Panc1 (cell line): ENCODE measurements around the gene RFXAP. TPM values are rescaled to one million over a fixed set of nuclear protein-coding genes. Genes with fewer than 3 reads are reported as not detected.

ENCODE experiments used
- ATAC-seq: fragments of 200-7000 bp; cut with Tn5 transposase; 2 replicates; pipeline ENCODE4 v1.9.1; 2020; ENCODE audit warnings: mild to moderate bottlenecking, moderate library complexity
- BruUV-seq: library from RNA; stranded (reverse); fragments of 400-500 nt; replicated peaks from 2 replicates; lab custom pipeline; 2021; lab: Mats Ljungman, UMichigan
- CTCF ChIA-PET: fragments of 300-600 bp; sonication (Branson Sonifier 250); formaldehyde crosslinking; loops from one replicate; lab custom pipeline; 2022; ENCODE audit warnings: antibody characterized with exemption; lab: Charles Lee
- POLR2A ChIA-PET: fragments of 300-600 bp; sonication (Branson Sonifier 250); formaldehyde crosslinking; loops from one replicate; lab custom pipeline; 2022; ENCODE audit warnings: antibody characterized with exemption; lab: Charles Lee
- DNase-seq: peaks from one replicate; pipeline ENCODE4 v3.0.0-alpha.2; 2010; ENCODE audit warnings: low read depth, low spot score
- H3K27ac ChIP-seq: 2 replicates; pipeline ENCODE4 v1.5.1; 2011; ENCODE audit warnings: mild to moderate bottlenecking, low read length, inconsistent platforms
- H3K27me3 ChIP-seq: fragments of 200-500 bp; sonication (Bioruptor generic); 2 replicates; pipeline ENCODE4 v1.6.0; 2014; ENCODE audit warnings: low read length, inconsistent platforms; ENCODE audit not compliant: control insufficient read depth, insufficient read depth
- H3K36me3 ChIP-seq: fragments of 200-500 bp; sonication (Bioruptor generic); 2 replicates; pipeline ENCODE4 v1.5.1; 2014; ENCODE audit warnings: inconsistent platforms, mild to moderate bottlenecking, low read length, moderate library complexity; ENCODE audit not compliant: control insufficient read depth, insufficient read depth
- H3K4me1 ChIP-seq: 2 replicates; pipeline ENCODE4 v1.5.1; 2011; ENCODE audit warnings: inconsistent platforms, mild to moderate bottlenecking, low read length, moderate library complexity; ENCODE audit not compliant: control insufficient read depth, insufficient read depth
- H3K4me3 ChIP-seq, 2 experiments: 2 replicates each; pipeline ENCODE4 v1.5.1; 2011 to 2012; ENCODE audit warnings: low read depth in 2 of 2, low read length in 2 of 2, mild to moderate bottlenecking in 2 of 2, inconsistent platforms in 1 of 2, moderate library complexity in 1 of 2
- H3K9me3 ChIP-seq: fragments of 200-500 bp; sonication (Bioruptor generic); 2 replicates; pipeline ENCODE4 v1.5.1; 2014; ENCODE audit warnings: low read depth, mild to moderate bottlenecking, inconsistent platforms, low read length, moderate library complexity; ENCODE audit not compliant: control insufficient read depth, insufficient read depth
- POLR2AphosphoS5 ChIP-seq: IDR thresholded peaks from 2 replicates; pipeline ENCODE4 v1.6.1; 2012; ENCODE audit warnings: mild to moderate bottlenecking, low read depth, low read length, moderate library complexity
- REST ChIP-seq, 2 experiments: IDR thresholded peaks; 2 replicates each; pipeline ENCODE4 v1.6.1; 2011 to 2012; ENCODE audit warnings: low read depth in 2 of 2, control low read depth in 1 of 2, low read length in 1 of 2, mild to moderate bottlenecking in 1 of 2, moderate library complexity in 1 of 2; ENCODE audit not compliant: insufficient read depth in 1 of 2
- SIN3A ChIP-seq: IDR thresholded peaks from 2 replicates; pipeline ENCODE4 v1.6.1; 2012; ENCODE audit warnings: low read depth, mild to moderate bottlenecking, low read length, moderate library complexity, borderline replicate concordance; ENCODE audit not compliant: insufficient read depth
- TCF7L2 ChIP-seq: IDR thresholded peaks from 2 replicates; pipeline ENCODE4 v1.6.1; 2011; ENCODE audit warnings: mild to moderate bottlenecking, low read depth, low read length, inconsistent platforms
- in situ Hi-C: cut with HindIII; loops from 2 replicates; pipeline ENCODE4 v1.10.0; 2016; ENCODE audit warnings: low sequenced_read_pairs, low pct_unique_long_range_greater_than_20kb
- intact Hi-C: fragments of 100-400 bp; cut with micrococcal nuclease; formaldehyde crosslinking; loops from one replicate; pipeline ENCODE4 v1.10.0; 2022; ENCODE audit not compliant: unreplicated experiment
- total RNA-seq: library from RNA; stranded (reverse); gene quantifications from one replicate; pipeline ENCODE4 v1.2.1, GENCODE V29; 2021; ENCODE audit not compliant: unreplicated experiment
- TF ChIP-seq, protein P1 (sequence below): fragments of 450-650 bp; IDR thresholded peaks from 2 replicates; pipeline ENCODE4 v1.5.1; 2017; ENCODE audit warnings: mild to moderate bottlenecking

The RFXAP gene
- total RNA-seq, 1 experiment from 2014 or later = 2.9 TPM

GRCh38 chr13:36840718-36841250 lies 21.8 kb downstream of the RFXAP start:
- ChIA-PET POLR2A (no interaction called here), CTCF (interaction anchor here (0.6 to 1.3 kb wide), 2 partner anchors 123 to 558 kb away, joined by 3 to 5 read pairs; no protein-coding TSS in a partner anchor)
- Histone ChIP-seq H3K27ac (no peak overlapping the region), H3K9me3 (no peaks in the 10 kb centered on the region), H3K4me3 (no peak overlapping the region), H3K27me3 (no peaks in the 10 kb centered on the region), H3K4me1 (no peaks in the 10 kb centered on the region), H3K36me3 (no peaks in the 10 kb centered on the region)
- BruUV-seq = no TSS peak
- TF ChIP-seq TCF7L2 (no peak), POLR2AphosphoS5 (no peak), REST (IDR thresholded peaks at IDR 0.05; ENCODE audit: insufficient read depth in 1 of 2, low read depth in 2 of 2, low read length in 1 of 2) (no peak), SIN3A (no peak)
- TF ChIP-seq, protein P1, sequence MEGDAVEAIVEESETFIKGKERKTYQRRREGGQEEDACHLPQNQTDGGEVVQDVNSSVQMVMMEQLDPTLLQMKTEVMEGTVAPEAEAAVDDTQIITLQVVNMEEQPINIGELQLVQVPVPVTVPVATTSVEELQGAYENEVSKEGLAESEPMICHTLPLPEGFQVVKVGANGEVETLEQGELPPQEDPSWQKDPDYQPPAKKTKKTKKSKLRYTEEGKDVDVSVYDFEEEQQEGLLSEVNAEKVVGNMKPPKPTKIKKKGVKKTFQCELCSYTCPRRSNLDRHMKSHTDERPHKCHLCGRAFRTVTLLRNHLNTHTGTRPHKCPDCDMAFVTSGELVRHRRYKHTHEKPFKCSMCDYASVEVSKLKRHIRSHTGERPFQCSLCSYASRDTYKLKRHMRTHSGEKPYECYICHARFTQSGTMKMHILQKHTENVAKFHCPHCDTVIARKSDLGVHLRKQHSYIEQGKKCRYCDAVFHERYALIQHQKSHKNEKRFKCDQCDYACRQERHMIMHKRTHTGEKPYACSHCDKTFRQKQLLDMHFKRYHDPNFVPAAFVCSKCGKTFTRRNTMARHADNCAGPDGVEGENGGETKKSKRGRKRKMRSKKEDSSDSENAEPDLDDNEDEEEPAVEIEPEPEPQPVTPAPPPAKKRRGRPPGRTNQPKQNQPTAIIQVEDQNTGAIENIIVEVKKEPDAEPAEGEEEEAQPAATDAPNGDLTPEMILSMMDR = no peak
- DNase-seq (no peak), ATAC-seq (no peak)
- intact Hi-C loops (no loop called here), in situ Hi-C loops (no loop called here)

DNA sequence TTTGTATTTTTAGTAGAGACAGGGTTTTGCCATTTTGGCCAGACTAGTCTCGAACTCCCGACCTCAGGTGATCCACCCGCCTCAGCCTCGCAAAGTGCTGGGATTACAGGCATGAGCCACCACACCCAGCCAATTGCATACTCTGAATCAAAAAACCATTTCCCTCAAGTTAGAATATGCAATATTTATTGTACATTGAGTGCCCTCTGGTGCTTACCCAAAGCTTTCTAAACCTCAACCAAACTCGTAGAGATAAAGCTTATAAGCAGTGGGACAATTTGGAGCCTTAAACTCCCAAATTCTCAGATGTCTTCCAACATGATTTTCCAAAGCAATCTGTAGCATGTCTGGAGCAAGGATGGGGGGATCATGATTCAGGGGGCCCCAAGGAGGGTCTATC lies 22.4 kb downstream of the RFXAP start:
- no peaks in the 10 kb centered on the region for H3K4me1 ChIP-seq
- no peak for ATAC-seq
- POLR2A ChIA-PET = no interaction called here
- H3K27ac ChIP-seq = no peak overlapping the region
- no TSS peak for BruUV-seq
- in situ Hi-C loops = no loop called here
- H3K4me3 ChIP-seq = no peak overlapping the region
- no peak for TF ChIP-seq TCF7L2
- TF ChIP-seq, protein P1 = no peak
- TF ChIP-seq POLR2AphosphoS5 = no peak
- TF ChIP-seq SIN3A = no peak
- TF ChIP-seq REST (IDR thresholded peaks at IDR 0.05; ENCODE audit: insufficient read depth in 1 of 2, low read depth in 2 of 2, low read length in 1 of 2) = no peak
- CTCF ChIA-PET = interaction anchor here (0.6 to 1.3 kb wide), 3 partner anchors 12 to 558 kb away, joined by 3 read pairs; no protein-coding TSS in a partner anchor
- DNase-seq = no peak
- no peaks in the 10 kb centered on the region for H3K9me3 ChIP-seq
- no peaks in the 10 kb centered on the region for H3K36me3 ChIP-seq
- no peaks in the 10 kb centered on the region for H3K27me3 ChIP-seq
- intact Hi-C loops = no loop called here
